Bronchial epithelial cell (primary cell): ENCODE measurements around the gene EDC3. TPM values are rescaled to one million over a fixed set of nuclear protein-coding genes. Genes with fewer than 3 reads are reported as not detected.

Source experiments
- DNase-seq: peaks from one replicate; pipeline ENCODE4 v3.0.0-alpha.2; 2010; ENCODE audit warnings: low read depth
- FAIRE-seq: peaks from 2 replicates; lab custom pipeline; 2011; peaks lifted over from hg19 to GRCh38; lab: Jason Lieb, UNC
- H3K27me3 ChIP-seq: 2 replicates; pipeline ENCODE4 v1.5.1; 2011; ENCODE audit warnings: low read length; ENCODE audit not compliant: control insufficient read depth, insufficient read depth
- H3K36me3 ChIP-seq: 2 replicates; pipeline ENCODE4 v1.5.1; 2011; ENCODE audit warnings: low read length; ENCODE audit not compliant: control insufficient read depth, insufficient read depth
- H3K4me3 ChIP-seq: 2 replicates; pipeline ENCODE4 v1.5.1; 2011; ENCODE audit warnings: mild to moderate bottlenecking, low read depth, low read length, control low read depth
- total RNA-seq: library from RNA; depleted of rRNA; stranded (reverse); fragments of >200 nt; gene quantifications from 2 replicates; pipeline ENCODE4 v1.2.1, GENCODE V29; 2014
- TF ChIP-seq, protein P1 (sequence below): IDR thresholded peaks from 2 replicates; pipeline ENCODE4 v1.5.1; 2011; ENCODE audit warnings: mild to moderate bottlenecking, moderate library complexity, low read length, control low read depth, inconsistent platforms; ENCODE audit not compliant: insufficient read depth, severe bottlenecking

Gene EDC3
- total RNA-seq, 1 donor from 2014 or later = 6.1 TPM

DNA sequence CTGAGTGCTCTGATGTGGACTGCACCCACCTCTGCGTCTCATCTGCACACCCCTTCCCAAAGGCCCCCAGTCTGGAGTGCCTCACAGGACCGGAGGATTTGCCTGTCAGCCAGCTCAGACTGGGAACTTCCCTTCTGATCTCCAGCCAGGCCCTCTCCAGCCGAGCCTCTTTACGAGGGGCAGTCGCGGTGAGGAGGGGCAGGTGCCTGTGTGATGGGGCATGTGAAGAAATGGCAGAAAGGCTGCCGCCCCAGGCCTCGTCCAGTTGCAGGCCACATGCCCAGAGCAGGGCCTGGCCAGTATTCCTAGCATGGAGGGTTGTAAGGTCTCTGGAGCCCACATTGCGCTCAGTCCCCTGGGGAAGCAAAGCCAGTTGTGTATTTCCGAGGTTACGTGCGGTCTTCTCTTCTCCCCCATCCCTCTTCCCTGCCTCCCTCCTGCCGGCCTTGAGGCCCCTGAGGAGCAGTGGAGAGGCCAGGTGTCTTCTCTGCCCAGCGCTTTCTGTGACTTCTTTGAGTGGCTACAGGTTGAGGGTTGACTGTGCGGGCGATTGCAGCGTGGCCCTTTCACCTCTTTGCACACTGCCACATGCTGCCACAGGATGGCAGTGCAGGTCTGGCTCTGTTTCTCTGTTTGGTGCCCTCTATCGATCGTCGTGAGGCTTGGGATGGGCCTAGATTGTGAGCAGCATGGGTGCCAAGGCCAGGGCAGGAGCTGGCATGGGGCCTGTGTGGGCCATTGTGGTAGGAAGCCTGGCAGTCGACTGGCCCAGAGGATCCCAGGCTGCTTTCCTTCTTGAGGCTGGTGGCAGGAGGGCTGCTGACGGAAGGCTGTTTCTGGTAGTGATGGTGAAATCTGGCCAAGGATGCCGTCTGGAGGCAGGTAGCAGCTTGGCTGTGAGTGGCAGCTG, 74.9 kb downstream of the EDC3 start:
- peak; percentile 47 for FAIRE-seq

DNA sequence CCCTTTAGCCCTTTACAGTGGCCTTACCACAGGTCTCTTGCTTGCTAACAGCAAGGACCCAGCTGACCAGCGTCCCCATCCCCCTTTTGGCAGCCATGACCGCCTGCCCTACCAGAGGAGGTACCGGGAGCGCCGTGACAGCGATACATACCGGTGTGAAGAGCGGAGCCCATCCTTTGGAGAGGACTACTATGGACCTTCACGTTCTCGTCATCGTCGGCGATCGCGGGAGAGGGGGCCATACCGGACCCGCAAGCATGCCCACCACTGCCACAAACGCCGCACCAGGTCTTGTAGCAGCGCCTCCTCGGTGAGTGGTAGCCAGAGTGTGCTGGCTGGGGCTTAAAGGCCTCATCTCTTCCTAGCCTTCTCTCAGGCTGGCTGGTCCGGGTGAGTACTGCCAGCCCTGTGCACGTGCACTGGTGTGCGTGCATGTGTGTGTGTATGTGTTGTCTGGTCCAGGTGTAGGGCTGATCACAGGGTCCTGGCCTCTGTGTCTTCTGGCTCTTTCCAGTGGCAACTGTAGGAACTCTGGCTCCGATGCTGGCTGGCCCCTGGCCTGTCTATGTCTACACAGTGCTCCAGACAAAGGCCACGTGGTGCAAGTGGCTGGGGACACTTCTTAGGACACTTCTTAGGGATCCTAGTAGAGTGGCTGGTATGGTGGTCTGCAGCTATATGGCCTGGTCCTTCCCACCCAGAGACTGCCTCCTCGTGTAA, 75.7 kb downstream of the EDC3 start:
- TF ChIP-seq, protein P1, sequence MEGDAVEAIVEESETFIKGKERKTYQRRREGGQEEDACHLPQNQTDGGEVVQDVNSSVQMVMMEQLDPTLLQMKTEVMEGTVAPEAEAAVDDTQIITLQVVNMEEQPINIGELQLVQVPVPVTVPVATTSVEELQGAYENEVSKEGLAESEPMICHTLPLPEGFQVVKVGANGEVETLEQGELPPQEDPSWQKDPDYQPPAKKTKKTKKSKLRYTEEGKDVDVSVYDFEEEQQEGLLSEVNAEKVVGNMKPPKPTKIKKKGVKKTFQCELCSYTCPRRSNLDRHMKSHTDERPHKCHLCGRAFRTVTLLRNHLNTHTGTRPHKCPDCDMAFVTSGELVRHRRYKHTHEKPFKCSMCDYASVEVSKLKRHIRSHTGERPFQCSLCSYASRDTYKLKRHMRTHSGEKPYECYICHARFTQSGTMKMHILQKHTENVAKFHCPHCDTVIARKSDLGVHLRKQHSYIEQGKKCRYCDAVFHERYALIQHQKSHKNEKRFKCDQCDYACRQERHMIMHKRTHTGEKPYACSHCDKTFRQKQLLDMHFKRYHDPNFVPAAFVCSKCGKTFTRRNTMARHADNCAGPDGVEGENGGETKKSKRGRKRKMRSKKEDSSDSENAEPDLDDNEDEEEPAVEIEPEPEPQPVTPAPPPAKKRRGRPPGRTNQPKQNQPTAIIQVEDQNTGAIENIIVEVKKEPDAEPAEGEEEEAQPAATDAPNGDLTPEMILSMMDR = no peak
- peak; percentile 43 for FAIRE-seq
- DNase-seq = no peak
- no peak overlapping the region for H3K4me3 ChIP-seq
- H3K27me3 ChIP-seq = no peaks in the 10 kb centered on the region
- H3K36me3 ChIP-seq = peaks cover 54% of the 10 kb centered on the region

More for the DNA sequence above, 74.9 kb downstream of the EDC3 start:
- TF ChIP-seq, protein P1 = peak; percentile 100
- Histone ChIP-seq H3K36me3 (peaks cover 61% of the 10 kb centered on the region), H3K4me3 (no peak overlapping the region), H3K27me3 (no peaks in the 10 kb centered on the region)
- peak; percentile 72 for DNase-seq

DNA sequence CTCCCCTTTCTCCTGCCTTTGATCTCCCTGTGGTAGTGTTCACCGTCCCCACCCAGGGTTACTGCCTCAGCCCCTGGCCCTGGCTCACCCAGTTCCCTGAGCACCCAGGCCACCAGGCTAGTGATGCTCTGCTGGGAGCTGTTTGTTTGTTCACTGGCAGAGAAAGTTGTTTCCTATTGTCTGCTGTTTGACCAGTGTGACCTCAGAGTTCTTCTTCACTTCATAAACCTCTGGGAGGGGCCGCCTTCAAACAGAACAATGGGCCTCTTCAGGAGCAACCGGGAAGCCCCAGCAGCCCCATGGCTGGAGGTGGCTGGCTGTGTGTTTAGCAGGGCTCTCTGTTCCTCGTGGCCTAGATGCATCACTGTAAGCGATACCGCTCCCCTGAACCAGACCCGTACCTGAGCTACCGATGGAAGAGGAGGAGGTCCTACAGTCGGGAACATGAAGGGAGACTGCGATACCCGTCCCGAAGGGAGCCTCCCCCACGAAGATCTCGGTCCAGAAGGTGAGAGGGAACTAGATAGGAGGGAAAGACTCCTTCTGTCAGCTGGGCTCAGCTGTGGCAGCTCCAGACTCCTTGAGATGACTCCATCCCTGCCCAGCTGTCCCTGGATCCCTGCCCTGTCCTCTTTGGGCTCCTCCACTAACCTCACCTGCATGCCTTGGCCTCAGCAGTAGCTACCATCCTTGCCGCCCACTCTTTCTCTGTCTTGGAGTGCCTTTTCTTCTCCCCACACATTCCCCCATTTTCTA, 76.8 kb downstream of the EDC3 start:
- Histone ChIP-seq H3K36me3 (peaks cover 46% of the 10 kb centered on the region), H3K4me3 (no peak overlapping the region), H3K27me3 (no peaks in the 10 kb centered on the region)
- DNase-seq (no peak), FAIRE-seq (no peak)
- TF ChIP-seq, protein P1 = no peak

DNA sequence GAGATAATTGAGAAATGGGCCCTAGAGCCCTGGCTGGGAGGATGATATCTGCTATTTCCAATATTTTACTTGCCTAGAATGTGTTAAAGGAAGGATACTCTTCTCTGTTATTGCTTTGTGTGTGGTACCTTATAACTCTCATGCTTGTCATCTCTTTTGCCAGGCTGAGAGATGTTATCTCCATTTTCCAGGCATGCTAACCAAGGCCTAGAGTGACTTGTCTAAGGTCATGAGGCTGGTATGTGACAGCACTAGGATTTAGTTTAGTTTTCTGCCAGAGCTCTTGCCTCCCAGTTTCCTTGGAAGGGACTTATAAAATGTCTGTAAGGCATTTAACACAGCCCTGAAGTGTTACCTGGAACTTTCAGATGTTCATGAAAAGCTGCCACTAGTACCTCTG, 78.8 kb downstream of the EDC3 start:
- DNase-seq (no peak), FAIRE-seq (no peak)
- TF ChIP-seq, protein P1 = no peak
- Histone ChIP-seq H3K4me3 (peak overlapping the region; percentile 99), H3K27me3 (no peaks in the 10 kb centered on the region), H3K36me3 (peaks cover 29% of the 10 kb centered on the region)

DNA sequence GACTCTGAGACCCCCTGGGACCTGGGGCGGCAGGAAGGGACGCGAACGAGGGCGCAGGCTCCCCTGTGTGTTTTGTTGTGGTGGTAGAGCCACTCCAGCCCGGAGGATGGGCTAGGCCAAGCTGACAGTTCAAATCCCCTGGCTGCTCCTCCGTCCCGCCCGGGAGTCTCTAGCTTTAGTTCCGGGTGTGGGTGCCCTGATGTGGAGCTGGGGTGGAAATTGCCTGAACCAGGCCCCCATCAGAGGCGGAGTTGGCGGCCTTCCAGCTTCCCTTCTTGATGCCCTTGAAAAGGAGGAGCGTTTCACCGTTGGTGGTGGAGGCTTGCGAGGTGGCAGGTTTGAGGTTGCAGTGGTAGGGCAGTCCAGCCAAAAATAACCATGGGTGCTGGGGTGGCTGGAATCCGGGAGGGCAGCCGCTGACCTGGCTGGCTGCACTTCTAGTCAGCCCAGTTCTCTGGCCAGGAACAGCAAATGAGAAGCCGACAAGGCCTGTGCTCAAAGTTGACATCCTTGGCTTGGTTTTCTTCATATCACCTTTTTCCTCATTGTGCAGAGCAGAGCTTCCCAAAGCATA, 79.4 kb downstream of the EDC3 start:
- no peaks in the 10 kb centered on the region for H3K27me3 ChIP-seq
- TF ChIP-seq, protein P1 = no peak
- DNase-seq (peak; percentile 41), FAIRE-seq (no peak)
- peaks cover 24% of the 10 kb centered on the region for H3K36me3 ChIP-seq
- peak overlapping the region; percentile 99 for H3K4me3 ChIP-seq
